ENCODE measurements around the gene SLC29A4. TPM values are rescaled to one million over a fixed set of nuclear protein-coding genes. Genes with fewer than 3 reads are reported as not detected.
A peak's percentile ranks its signal among the peaks of the same experiment; 100 is the strongest.
"Not testable (repeated sequence)": the region's sequence is repeated elsewhere in the genome, so short reads cannot be mapped to it uniquely, and the experiment has no call there.

SLC29A4 gene
- total and polyA plus RNA-seq, 4 donors: 0.13 to 2.2 (median 0.69) TPM

DNA sequence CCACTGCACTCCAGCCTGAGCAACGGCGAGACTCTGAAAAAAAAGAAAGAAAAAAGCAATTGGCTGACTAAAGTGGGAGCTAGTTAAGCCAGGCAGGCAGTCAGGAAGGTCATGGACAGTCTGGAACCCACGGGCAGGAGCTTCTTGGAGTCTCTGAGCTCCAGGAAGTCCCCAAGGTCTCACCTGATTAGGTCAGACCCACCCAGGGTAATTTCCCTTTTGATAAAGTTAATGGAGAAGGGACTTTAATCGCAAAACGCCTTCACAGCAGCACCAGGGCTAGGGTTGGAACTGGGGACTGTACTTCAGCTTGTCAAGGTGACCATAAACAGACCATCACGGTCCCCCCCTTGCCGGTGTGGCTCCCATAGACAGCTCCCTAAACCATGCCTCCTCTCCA is 6.6 kb downstream of the SLC29A4 start:
- Histone ChIP-seq H3K4me3 (ENCODE audit: low read length in 2 of 2) (no peak overlapping the region), H3K27ac (ENCODE audit: low read depth in 1 of 2, low read length in 2 of 2) (no peak overlapping the region), H3K4me1 (ENCODE audit: control insufficient read depth in 1 of 2, insufficient read depth in 2 of 2, low read length in 2 of 2) (no peaks in the 10 kb centered on the region), H3K9me3 (ENCODE audit: control insufficient read depth, low read length) (peaks cover 1% of the 10 kb centered on the region), H3K27me3 (ENCODE audit: control insufficient read depth in 1 of 2, insufficient read depth in 2 of 2, low read length in 1 of 2) (no peaks in the 10 kb centered on the region), H3K36me3 (ENCODE audit: control insufficient read depth in 1 of 2, insufficient read depth in 2 of 2, low read length in 1 of 2) (no peaks in the 10 kb centered on the region)
- WGBS, 2 donors: 83 to 84% methylated on average over 7 of the region's 7 CpGs
- intact Hi-C loops (cut with DNase I): no loop called here
- ATAC-seq (ENCODE audit: low FRiP score): no peak
- no peak for DNase-seq

DNA sequence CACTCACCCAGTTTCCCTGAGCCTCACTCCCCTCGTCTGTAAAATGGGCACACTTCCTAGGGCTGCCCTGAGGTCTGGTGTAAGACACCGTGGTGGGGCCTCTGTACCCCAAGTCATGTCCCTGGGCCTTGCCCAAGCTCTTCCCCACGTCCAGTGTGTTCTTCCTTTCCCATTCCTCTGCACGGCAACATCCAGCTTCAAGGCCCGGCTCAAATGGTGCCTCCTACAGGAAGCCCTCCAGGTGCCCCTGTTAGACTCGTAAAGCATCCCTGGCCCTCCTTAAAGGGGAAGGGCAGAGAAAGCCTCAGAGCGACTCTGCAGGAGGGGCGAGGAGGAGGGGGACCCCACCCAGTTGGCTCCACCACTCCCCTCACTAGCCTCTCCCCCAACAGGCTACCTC is 8.6 kb downstream of the SLC29A4 start:
- ATAC-seq (ENCODE audit: low FRiP score): no peak
- Histone ChIP-seq H3K9me3 (ENCODE audit: control insufficient read depth, low read length) (peaks cover 3% of the 10 kb centered on the region), H3K4me3 (ENCODE audit: low read length in 2 of 2) (no peak overlapping the region), H3K27me3 (ENCODE audit: control insufficient read depth in 1 of 2, insufficient read depth in 2 of 2, low read length in 1 of 2) (no peaks in the 10 kb centered on the region), H3K4me1 (ENCODE audit: control insufficient read depth in 1 of 2, insufficient read depth in 2 of 2, low read length in 2 of 2) (no peaks in the 10 kb centered on the region), H3K36me3 (ENCODE audit: control insufficient read depth in 1 of 2, insufficient read depth in 2 of 2, low read length in 1 of 2) (no peaks in the 10 kb centered on the region), H3K27ac (ENCODE audit: low read depth in 1 of 2, low read length in 2 of 2) (no peak overlapping the region)
- DNase-seq: no peak
- intact Hi-C loops (cut with DNase I): no loop called here
- 88 to 93% methylated on average over 8 of the region's 8 CpGs for WGBS, 2 donors

GRCh38 chr7:5291711-5292335 is 9.1 kb downstream of the SLC29A4 start:
- intact Hi-C loops (cut with DNase I); H3K36me3 ChIP-seq (ENCODE audit: control insufficient read depth in 1 of 2, insufficient read depth in 2 of 2, low read length in 1 of 2); H3K27ac ChIP-seq (ENCODE audit: low read depth in 1 of 2, low read length in 2 of 2); H3K27me3 ChIP-seq (ENCODE audit: control insufficient read depth in 1 of 2, insufficient read depth in 2 of 2, low read length in 1 of 2); H3K9me3 ChIP-seq (ENCODE audit: control insufficient read depth, low read length); ATAC-seq (ENCODE audit: low FRiP score); DNase-seq; H3K4me1 ChIP-seq (ENCODE audit: control insufficient read depth in 1 of 2, insufficient read depth in 2 of 2, low read length in 2 of 2); H3K4me3 ChIP-seq (ENCODE audit: low read length in 2 of 2): not testable (repeated sequence)
- 71 to 87% methylated on average over 15 of the region's 15 CpGs for WGBS, 2 donors

DNA sequence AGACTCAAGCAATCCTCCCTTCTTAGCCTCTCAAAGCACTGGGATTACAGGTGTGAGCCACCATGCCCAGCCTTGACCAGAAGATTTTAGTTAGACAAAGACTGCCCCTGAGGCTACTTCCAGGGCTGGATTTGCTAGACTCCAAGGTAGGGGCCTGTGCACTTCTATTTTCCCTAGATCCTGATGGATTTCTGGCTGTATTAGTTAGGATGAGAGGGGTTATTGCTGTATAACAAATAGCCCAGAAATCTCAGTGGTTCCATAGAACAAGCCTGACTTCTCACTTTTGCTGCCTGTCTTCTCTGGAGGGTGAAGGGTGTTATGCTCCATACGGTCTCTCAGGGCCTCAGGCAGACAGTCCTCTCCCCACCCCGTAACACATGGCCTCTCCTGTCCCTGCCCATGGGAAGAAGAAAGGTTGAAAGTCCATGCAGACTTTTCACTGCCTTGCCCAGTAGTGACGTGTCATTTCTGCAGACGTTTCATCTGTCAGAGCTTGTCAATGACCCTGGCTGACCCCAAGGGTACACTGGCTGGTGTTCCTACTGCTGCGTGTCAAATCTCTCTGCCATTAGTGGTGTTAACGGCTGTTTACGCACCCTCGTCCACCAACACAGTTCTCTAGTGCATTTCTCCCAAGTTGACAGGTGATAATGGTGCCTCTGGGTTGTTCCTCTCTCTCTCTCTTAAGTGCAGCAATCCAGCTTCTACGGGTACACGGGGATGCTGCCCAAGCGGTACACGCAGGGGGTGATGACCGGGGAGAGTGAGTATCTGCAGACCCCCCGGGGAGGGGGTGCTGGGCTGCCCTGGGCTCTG is 11.6 kb downstream of the SLC29A4 start:
- WGBS, 2 donors: 83 to 89% methylated on average over 14 of the region's 14 CpGs
- no peaks in the 10 kb centered on the region for H3K27me3 ChIP-seq (ENCODE audit: control insufficient read depth in 1 of 2, insufficient read depth in 2 of 2, low read length in 1 of 2)

GRCh38 chr7:5295039-5296014 is 12.6 kb downstream of the SLC29A4 start:
- H3K27ac ChIP-seq (ENCODE audit: low read depth in 1 of 2, low read length in 2 of 2): no peak overlapping the region
- H3K9me3 ChIP-seq (ENCODE audit: control insufficient read depth, low read length): peaks cover 3% of the 10 kb centered on the region
- WGBS, 2 donors: 86 to 89% methylated on average over 29 to 33 of the region's 33 CpGs
- H3K4me3 ChIP-seq (ENCODE audit: low read length in 2 of 2): no peak overlapping the region
- DNase-seq (no peak), ATAC-seq (ENCODE audit: low FRiP score) (peak; percentile 13)
- intact Hi-C loops (cut with DNase I): no loop called here
- no peaks in the 10 kb centered on the region for H3K4me1 ChIP-seq (ENCODE audit: control insufficient read depth in 1 of 2, insufficient read depth in 2 of 2, low read length in 2 of 2)
- no peaks in the 10 kb centered on the region for H3K27me3 ChIP-seq (ENCODE audit: control insufficient read depth in 1 of 2, insufficient read depth in 2 of 2, low read length in 1 of 2)
- H3K36me3 ChIP-seq (ENCODE audit: control insufficient read depth in 1 of 2, insufficient read depth in 2 of 2, low read length in 1 of 2): no peaks in the 10 kb centered on the region

More for the DNA sequence above, 11.6 kb downstream of the SLC29A4 start:
- DNase-seq (no peak), ATAC-seq (ENCODE audit: low FRiP score) (no peak)
- peaks cover 3% of the 10 kb centered on the region for H3K9me3 ChIP-seq (ENCODE audit: control insufficient read depth, low read length)
- H3K4me3 ChIP-seq (ENCODE audit: low read length in 2 of 2): no peak overlapping the region
- no peak overlapping the region for H3K27ac ChIP-seq (ENCODE audit: low read depth in 1 of 2, low read length in 2 of 2)
- H3K36me3 ChIP-seq (ENCODE audit: control insufficient read depth in 1 of 2, insufficient read depth in 2 of 2, low read length in 1 of 2): no peaks in the 10 kb centered on the region
- intact Hi-C loops (cut with DNase I): no loop called here
- H3K4me1 ChIP-seq (ENCODE audit: control insufficient read depth in 1 of 2, insufficient read depth in 2 of 2, low read length in 2 of 2): no peaks in the 10 kb centered on the region

- Histone ChIP-seq H3K27me3 (ENCODE audit: control insufficient read depth in 1 of 2, insufficient read depth in 2 of 2, low read length in 1 of 2) (no peaks in the 10 kb centered on the region), H3K9me3 (ENCODE audit: control insufficient read depth, low read length) (peaks cover 3% of the 10 kb centered on the region), H3K4me3 (ENCODE audit: low read length in 2 of 2) (no peak overlapping the region), H3K4me1 (ENCODE audit: control insufficient read depth in 1 of 2, insufficient read depth in 2 of 2, low read length in 2 of 2) (no peaks in the 10 kb centered on the region), H3K27ac (ENCODE audit: low read depth in 1 of 2, low read length in 2 of 2) (no peak overlapping the region), H3K36me3 (ENCODE audit: control insufficient read depth in 1 of 2, insufficient read depth in 2 of 2, low read length in 1 of 2) (no peaks in the 10 kb centered on the region)
- no peak for DNase-seq
- ATAC-seq (ENCODE audit: low FRiP score): no peak
- WGBS, 2 donors: 32 to 40% methylated on average over 29 of the region's 29 CpGs
- intact Hi-C loops (cut with DNase I): no loop called here
Measured at GRCh38 chr7:5296015-5296610, 13.4 kb downstream of the SLC29A4 start.

GRCh38 chr7:5296611-5297226 is 14.0 kb downstream of the SLC29A4 start:
- no peak overlapping the region for H3K4me3 ChIP-seq (ENCODE audit: low read length in 2 of 2)
- WGBS, 2 donors: 24 to 25% methylated on average over 37 to 48 of the region's 48 CpGs
- ATAC-seq (ENCODE audit: low FRiP score): no peak

GRCh38 chr7:5300366-5300765 is 17.6 kb downstream of the SLC29A4 start:
- intact Hi-C loops (cut with DNase I): no loop called here
- WGBS, 2 donors: 89 to 91% methylated on average over 24 of the region's 24 CpGs
- no peak for ATAC-seq (ENCODE audit: low FRiP score)

More at GRCh38 chr7:5296611-5297226, 14.0 kb downstream of the SLC29A4 start:
- no peaks in the 10 kb centered on the region for H3K4me1 ChIP-seq (ENCODE audit: control insufficient read depth in 1 of 2, insufficient read depth in 2 of 2, low read length in 2 of 2)
- H3K27me3 ChIP-seq (ENCODE audit: control insufficient read depth in 1 of 2, insufficient read depth in 2 of 2, low read length in 1 of 2): no peaks in the 10 kb centered on the region
- H3K36me3 ChIP-seq (ENCODE audit: control insufficient read depth in 1 of 2, insufficient read depth in 2 of 2, low read length in 1 of 2): no peaks in the 10 kb centered on the region
- intact Hi-C loops (cut with DNase I): no loop called here
- H3K9me3 ChIP-seq (ENCODE audit: control insufficient read depth, low read length): peaks cover 3% of the 10 kb centered on the region
- no peak overlapping the region for H3K27ac ChIP-seq (ENCODE audit: low read depth in 1 of 2, low read length in 2 of 2)
- DNase-seq: no peak

More at GRCh38 chr7:5300366-5300765, 17.6 kb downstream of the SLC29A4 start:
- H3K27me3 ChIP-seq (ENCODE audit: control insufficient read depth in 1 of 2, insufficient read depth in 2 of 2, low read length in 1 of 2): no peaks in the 10 kb centered on the region
- H3K36me3 ChIP-seq (ENCODE audit: control insufficient read depth in 1 of 2, insufficient read depth in 2 of 2, low read length in 1 of 2): no peaks in the 10 kb centered on the region
- no peaks in the 10 kb centered on the region for H3K9me3 ChIP-seq (ENCODE audit: control insufficient read depth, low read length)
- H3K4me3 ChIP-seq (ENCODE audit: low read length in 2 of 2): no peak overlapping the region
- DNase-seq: no peak
- H3K4me1 ChIP-seq (ENCODE audit: control insufficient read depth in 1 of 2, insufficient read depth in 2 of 2, low read length in 2 of 2): no peaks in the 10 kb centered on the region
- H3K27ac ChIP-seq (ENCODE audit: low read depth in 1 of 2, low read length in 2 of 2): no peak overlapping the region
